OCI-LY3 (cell line): ENCODE results near the gene GDI1.

Experiments used
- EZH2phosphoT487 ChIP-seq: fragments of 200-600 bp; shearing (Covaris generic); IDR thresholded peaks from 2 replicates; pipeline ENCODE4 v1.6.1; 2018; ENCODE audit warnings: antibody characterized with exemption, mixed run types, low read depth
- TF ChIP-seq, protein P1 (sequence below): fragments of 200-600, 300-600 bp; sonication (generic); IDR thresholded peaks from 2 replicates; pipeline ENCODE4 v1.5.1; 2014; ENCODE audit warnings: antibody characterized with exemption, low read length, low read depth

DNA sequence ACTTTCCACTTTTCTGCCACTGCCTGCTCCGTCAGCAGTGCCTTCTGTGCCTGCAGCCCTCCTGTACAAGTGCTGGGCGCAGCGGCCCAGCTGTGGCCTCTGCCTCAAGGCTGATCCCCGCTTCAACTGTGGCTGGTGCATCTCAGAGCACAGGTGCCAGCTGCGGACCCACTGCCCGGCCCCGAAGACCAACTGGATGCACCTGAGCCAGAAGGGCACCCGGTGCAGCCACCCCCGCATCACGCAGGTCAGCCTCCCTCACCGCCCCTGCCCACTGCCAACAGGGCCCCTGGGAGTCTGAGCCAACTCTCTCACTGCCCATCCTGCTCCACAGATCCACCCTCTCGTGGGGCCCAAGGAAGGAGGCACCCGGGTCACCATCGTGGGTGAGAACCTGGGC, 28.6 kb downstream of the GDI1 start:
- TF ChIP-seq, protein P1, sequence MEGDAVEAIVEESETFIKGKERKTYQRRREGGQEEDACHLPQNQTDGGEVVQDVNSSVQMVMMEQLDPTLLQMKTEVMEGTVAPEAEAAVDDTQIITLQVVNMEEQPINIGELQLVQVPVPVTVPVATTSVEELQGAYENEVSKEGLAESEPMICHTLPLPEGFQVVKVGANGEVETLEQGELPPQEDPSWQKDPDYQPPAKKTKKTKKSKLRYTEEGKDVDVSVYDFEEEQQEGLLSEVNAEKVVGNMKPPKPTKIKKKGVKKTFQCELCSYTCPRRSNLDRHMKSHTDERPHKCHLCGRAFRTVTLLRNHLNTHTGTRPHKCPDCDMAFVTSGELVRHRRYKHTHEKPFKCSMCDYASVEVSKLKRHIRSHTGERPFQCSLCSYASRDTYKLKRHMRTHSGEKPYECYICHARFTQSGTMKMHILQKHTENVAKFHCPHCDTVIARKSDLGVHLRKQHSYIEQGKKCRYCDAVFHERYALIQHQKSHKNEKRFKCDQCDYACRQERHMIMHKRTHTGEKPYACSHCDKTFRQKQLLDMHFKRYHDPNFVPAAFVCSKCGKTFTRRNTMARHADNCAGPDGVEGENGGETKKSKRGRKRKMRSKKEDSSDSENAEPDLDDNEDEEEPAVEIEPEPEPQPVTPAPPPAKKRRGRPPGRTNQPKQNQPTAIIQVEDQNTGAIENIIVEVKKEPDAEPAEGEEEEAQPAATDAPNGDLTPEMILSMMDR: no peak
- no peak for TF ChIP-seq EZH2phosphoT487
